ENCODE data around the gene GPR142. TPM values are rescaled to one million over a fixed set of nuclear protein-coding genes. Genes with fewer than 3 reads are reported as not detected.

GPR142 gene
- total RNA-seq, 4 donors from 2014 or later = not detected

DNA sequence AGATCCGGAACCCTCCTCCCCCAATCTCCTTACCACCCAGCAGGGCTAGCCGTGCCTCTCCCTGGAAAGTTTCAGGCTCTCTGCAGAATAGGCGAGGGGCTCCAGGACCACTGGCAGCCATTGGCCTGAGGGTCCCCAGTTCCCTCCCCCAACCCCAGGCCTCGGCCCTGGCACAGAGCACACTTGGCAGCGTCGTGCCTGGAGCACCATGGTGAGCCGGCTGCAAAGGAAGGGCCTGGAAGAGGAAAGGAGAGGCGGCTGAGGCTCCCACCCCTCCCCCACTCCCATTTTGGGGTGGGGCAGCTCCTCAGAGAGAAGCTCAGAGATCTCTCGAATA lies 5.3 kb upstream of the GPR142 start:
- DNase-seq (ENCODE audit: low spot score) = no peak
- TF ChIP-seq, protein P1, sequence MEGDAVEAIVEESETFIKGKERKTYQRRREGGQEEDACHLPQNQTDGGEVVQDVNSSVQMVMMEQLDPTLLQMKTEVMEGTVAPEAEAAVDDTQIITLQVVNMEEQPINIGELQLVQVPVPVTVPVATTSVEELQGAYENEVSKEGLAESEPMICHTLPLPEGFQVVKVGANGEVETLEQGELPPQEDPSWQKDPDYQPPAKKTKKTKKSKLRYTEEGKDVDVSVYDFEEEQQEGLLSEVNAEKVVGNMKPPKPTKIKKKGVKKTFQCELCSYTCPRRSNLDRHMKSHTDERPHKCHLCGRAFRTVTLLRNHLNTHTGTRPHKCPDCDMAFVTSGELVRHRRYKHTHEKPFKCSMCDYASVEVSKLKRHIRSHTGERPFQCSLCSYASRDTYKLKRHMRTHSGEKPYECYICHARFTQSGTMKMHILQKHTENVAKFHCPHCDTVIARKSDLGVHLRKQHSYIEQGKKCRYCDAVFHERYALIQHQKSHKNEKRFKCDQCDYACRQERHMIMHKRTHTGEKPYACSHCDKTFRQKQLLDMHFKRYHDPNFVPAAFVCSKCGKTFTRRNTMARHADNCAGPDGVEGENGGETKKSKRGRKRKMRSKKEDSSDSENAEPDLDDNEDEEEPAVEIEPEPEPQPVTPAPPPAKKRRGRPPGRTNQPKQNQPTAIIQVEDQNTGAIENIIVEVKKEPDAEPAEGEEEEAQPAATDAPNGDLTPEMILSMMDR (IDR thresholded peaks at IDR 0.05) = no peak
- no peak for ATAC-seq (ENCODE audit: low FRiP score)

DNA sequence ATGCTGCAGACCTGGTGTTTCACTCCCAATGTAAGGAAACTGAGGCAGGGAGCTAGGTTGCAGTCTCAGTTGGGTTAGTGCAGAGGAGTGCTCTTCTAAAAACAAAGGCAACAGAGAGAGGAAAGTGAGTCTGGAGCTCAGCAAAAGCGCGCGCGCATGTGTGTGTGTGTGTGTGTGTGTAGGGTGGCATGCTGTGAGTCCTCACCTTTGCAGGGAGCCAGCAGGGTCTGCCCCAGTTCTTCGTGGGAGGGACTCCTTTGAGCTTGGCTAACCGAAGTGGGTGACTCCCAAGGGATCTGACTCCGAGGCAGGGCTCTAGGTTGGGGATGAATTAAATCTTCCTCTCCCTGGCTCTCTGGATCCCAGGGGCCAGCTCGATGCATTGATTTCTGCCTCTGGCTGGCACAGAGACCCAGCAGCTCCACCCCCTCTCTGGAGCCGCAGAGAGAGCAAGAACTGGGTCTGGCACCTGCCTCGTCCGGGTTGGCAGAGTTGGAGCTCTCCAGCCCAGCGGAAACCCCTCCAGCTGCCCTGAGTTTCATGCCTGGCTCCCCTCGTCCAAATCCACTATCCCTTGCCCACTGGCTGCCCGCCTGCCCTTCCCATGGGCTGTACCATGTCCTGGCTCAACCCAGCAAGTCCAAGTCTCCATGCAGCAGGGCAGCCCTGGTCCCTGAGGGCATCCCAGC lies 4.4 kb upstream of the GPR142 start:
- ATAC-seq (ENCODE audit: low FRiP score) (no peak), DNase-seq (ENCODE audit: low spot score) (no peak)
- TF ChIP-seq, protein P1 (IDR thresholded peaks at IDR 0.05) = no peak

DNA sequence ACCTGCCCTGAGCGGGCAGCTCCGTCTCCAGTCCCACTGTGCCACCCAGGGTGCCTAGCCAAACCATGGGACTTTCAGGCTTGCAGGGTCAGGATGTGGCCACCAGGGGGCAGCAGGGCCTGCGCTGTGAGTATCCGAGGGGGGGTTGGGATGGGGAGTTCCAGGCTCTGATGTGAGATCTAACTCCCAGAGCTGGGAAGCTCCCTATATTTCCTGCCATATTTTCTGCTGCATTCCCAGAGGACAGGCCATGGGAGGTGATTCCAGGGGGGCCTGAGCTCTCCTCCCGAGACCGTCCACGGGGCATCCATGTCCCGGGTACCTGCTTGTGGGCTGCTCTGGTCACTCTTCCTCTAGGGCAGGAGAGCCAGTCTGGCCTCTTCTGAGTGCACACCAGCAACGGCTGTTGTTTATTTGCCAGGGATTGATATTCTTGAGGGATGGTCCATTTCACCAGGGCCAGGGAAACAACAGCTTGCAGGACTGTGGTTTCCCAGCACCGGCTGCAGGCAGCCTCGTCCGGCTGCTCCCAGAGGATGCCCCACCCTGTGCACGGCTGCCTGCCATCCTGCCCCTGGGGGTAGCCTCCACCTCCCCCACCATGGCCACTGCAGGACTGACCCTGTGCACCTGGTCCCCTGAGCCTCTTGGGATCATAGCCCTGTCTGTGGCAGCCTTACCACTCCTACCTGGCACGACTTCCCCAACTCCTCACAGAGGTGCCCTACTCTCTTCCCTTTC lies 1.2 kb downstream of the GPR142 start:
- TF ChIP-seq, protein P1 (IDR thresholded peaks at IDR 0.05) = peak in 2 of 3 donors; percentile 73 to 86
- DNase-seq (ENCODE audit: low spot score) = peak; percentile 71
- peak; percentile 62 for ATAC-seq (ENCODE audit: low FRiP score)

DNA sequence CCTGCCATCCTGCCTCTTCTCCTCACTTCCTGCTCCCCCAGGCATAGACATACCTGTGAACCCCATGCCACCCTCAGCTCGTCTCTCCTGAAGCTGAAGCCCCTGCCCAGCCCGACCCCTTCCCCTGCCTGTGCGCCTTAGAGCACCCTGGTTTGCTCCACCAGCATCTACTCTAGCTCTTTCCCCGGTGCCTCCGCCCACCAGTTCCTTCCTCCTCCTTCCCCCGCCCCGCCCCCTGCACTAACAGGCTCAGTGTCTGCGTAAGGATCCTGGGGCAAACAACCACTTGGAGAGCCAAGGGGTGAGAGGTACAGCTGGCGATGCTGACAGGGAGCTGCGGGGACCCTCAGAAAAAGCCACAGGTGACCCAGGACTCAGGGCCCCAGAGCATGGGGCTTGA lies 1.9 kb downstream of the GPR142 start:
- no peak for DNase-seq (ENCODE audit: low spot score)
- TF ChIP-seq, protein P1 (IDR thresholded peaks at IDR 0.05) = no peak
- ATAC-seq (ENCODE audit: low FRiP score) = no peak

DNA sequence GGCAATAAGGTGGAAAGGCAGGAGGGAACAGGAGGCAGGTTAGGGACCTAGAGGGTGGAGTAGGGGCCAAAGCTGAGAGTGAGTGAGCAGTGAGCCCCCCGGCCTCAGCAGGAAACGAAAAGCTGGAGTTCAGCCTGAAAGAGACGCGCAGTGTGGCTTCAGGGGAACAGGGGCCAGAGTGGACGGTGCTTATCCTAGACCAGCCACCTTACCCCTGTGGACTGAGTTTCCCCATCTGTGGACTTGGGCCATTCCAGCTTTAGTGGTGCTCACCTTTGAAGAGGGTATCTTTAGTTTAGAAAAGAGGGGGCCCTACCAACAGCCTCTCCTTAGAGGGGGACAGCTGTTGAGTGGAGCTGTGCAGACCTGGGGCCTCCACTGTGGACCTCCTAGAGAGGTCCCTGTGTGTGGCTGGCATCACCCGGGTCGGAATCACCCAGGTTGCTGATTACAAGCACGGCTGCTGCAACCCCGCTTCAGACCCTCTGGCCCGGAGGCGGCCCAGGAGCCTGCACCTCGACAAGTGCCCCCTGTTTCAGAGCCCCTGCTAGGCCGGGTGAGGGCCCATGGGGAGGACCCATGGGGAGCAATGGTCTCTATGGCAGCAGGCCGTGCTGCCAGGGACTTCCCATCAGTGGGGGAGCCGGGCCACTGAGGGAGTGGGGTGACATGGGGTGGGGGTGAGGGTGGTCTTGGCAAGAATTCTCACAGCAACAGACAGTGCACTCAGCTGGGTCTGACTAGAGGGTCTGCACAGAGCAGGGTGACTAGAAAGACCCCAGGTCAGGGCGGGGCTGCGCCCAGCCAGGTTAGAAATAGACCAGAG lies 2.6 kb downstream of the GPR142 start:
- ATAC-seq (ENCODE audit: low FRiP score) = no peak
- TF ChIP-seq, protein P1 (IDR thresholded peaks at IDR 0.05) = no peak
- no peak for DNase-seq (ENCODE audit: low spot score)

DNA sequence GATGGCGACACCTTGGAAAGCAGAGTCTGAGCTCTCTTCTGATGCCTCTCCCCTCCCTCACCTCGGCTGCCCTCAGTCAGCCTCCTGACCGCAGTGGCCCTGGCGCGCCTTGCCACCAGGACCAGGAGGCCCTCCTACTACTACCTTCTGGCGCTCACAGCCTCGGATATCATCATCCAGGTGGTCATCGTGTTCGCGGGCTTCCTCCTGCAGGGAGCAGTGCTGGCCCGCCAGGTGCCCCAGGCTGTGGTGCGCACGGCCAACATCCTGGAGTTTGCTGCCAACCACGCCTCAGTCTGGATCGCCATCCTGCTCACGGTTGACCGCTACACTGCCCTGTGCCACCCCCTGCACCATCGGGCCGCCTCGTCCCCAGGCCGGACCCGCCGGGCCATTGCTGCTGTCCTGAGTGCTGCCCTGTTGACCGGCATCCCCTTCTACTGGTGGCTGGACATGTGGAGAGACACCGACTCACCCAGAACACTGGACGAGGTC lies 4.4 kb downstream of the GPR142 start:
- ATAC-seq (ENCODE audit: low FRiP score) = no peak
- TF ChIP-seq, protein P1 (IDR thresholded peaks at IDR 0.05) = no peak
- DNase-seq (ENCODE audit: low spot score) = no peak

All from omental fat pad (tissue), 4 donors.